Left kidney (tissue), 2 donors: ENCODE results near the gene FBXO47. TPM values are rescaled to one million over a fixed set of nuclear protein-coding genes. Genes with fewer than 3 reads are reported as not detected.
"Not testable (repeated sequence)": the region's sequence is repeated elsewhere in the genome, so short reads cannot be mapped to it uniquely, and the experiment has no call there.

Source experiments
- DNase-seq: peaks from one replicate; pipeline ENCODE4 v3.0.0-alpha.2; 2013
- polyA plus RNA-seq: library from polyadenylated mRNA; unstranded; fragments of 120-200 nt; gene quantifications from one replicate; pipeline ENCODE4 v1.2.1, GENCODE V29; 2013; ENCODE audit not compliant: insufficient read length

The FBXO47 gene
- polyA plus RNA-seq, 1 donor, result not detected

DNA sequence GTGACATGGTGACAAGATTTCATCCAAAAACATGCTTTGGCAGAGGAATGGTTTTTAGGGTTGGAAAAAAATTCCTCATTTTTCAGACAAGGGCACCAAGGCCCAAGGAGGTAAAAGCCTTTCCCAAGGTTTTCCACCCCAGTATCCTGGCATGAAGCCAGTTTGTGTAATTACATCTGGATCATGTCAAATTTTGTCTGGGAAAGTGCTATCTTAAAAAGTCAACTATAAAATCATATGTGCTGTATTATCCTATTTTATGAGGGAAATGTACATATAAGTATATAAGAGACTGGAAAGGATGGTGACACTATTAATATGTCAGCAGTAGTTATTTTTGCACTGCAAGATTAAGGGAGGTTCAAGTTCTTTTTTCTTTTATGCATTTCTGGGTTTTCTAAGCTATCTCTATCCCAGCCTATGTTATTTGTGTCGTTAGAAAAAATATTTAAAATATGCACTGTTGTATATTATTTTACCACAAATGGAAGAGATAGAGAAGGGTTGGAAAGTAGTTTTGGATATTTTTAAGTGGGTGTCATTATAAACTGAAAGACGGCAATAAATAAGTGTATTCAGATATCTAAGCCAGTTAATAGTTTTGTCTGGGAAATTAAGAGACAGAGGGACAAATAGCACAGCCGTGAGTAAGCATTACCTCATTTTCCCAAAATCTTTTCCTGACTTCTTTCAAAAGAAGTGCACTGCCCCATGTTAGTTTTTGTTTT is 13.5 kb upstream of the FBXO47 start:
- peak; percentile 36 for DNase-seq

DNA sequence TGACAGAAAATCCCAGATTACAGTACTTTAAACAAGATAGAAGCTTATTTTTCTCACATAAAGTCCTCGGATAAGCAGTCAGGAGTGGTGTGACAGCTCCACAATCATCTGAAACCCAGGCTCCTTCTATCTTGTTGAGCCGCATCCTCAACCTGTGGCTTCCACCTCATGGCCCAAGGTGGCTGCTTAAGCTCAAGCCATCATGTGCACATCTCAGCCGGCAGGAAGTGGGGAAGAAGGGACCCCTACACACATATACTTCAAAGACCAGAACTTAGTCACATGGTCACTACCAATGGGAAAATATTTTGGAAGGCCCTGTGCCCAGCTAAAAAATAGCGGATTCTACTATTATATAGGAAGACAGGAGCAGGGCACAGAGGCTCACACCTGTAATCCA is 11.0 kb upstream of the FBXO47 start:
- no peak for DNase-seq

DNA sequence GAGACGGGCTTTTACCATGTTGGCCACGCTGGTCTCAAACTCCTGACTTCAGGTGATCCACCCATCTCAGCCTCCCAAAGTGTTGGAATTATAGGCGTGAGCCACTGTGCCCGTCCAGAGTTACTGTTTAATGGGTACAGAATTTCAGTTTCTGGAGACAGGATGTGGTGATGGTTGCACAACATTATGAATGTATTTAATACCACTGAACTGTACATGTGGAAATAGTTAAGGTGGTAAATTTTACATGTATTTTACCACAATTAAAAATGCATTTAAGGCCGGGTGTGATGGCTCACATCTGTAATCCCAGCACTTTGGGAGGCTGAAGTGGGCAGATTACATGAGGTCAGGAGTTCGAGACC is 9.0 kb upstream of the FBXO47 start:
- not testable (repeated sequence) for DNase-seq

DNA sequence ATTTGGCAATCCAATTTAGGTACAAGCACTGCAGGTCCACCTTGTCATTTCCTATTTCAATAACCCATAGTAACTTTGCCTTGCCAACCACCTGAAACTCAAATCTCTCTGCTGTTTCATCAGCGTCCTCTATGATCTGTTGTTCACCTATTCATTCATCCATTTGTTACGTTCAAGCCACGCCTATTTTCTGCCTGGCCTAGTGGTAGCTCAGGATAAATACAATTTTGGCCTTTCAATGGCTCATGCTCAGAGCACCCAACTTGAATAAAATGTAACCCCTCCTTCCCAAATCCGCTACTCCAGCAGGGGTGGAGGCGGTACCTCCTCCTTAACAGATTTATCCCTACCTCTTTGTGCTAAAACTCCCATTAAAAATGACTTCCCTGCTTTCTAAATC is 3.6 kb upstream of the FBXO47 start:
- DNase-seq, result no peak

DNA sequence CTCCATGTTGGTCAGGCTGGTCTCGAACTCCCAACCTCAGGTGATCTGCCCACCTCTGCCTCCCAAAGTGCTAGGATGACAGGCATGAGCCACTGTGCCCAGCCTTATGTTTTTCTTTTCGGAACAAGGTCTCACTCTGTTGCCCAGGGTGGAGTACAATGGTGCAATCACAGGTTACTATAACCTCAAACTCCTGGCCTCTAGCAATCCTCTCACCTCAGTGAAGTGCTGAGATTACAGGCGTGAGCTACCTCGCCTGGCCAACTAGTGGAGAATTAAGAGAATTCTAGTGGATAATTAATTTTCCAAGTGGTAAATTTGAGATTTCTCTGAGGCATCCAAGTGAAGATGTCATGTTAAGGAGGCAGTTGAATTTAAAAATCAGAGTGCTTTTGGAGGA is 2.9 kb upstream of the FBXO47 start:
- no peak for DNase-seq

- no peak for DNase-seq
These were observed 2.1 kb upstream of the FBXO47 start for GRCh38 chr17:38969281-38969680.

- no peak for DNase-seq
These were observed 5.8 kb downstream of the FBXO47 start for GRCh38 chr17:38961413-38961812.

- no peak for DNase-seq
These were observed 6.8 kb downstream of the FBXO47 start for GRCh38 chr17:38960402-38960801.

DNA sequence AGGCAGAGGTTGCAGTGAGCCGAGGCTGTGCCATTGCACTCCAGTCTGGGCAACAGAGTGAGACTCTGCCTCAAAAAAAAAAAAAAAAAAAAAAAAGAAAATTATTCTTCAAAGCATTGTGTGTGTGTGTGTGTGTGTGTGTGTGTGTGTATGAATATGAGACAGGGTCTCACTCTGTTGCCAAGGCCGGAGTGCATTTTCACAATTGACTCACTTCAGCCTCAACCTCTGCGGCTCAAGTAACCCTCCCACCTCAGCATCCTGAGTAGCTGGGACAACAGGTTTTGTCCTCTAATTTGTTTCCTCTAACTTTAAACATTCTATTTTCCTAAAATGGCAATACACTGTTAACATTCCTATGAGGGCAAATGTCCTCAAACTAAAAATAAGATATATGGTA is 7.7 kb downstream of the FBXO47 start:
- no peak for DNase-seq

GRCh38 chr17:38958756-38959155 is 8.4 kb downstream of the FBXO47 start:
- DNase-seq, result no peak

DNA sequence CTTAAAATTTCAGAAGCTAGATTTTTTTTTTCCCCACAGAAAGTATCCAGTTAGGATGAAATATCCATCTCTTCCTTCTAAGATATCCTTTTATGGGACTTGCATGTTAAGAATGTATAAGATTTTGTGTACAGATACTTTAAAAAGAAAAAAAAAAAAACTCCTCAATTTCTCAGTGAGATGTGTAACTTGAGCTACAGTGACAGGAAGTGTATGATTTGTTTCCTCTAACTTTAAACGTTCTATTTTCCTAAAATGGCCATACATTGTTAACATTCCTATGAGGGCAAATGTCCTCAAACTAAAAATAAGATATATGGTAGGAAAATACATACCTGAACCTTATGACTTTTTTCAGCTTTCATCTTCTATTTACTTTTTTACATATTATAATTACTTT is 8.9 kb downstream of the FBXO47 start:
- no peak for DNase-seq

DNA sequence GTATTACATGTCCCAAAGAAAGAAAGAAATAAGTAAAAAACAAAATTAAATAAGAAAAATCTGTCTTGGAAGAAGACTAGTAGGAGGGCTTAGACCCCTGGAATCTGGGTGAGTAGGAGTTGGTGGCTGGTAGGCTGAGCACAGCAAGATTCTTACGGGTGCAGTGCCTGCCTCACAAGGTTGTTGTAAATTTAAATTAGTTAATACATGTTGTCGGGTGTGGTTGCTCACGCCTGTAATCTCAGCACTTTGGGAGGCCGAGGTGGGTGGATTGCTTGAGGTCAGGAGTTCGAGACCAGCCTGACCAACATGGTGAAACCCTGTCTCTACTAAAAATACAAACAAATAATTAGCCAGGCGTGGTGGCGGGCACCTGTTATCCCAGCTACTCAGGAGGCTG is 13.4 kb downstream of the FBXO47 start:
- DNase-seq, result not testable (repeated sequence)

DNA sequence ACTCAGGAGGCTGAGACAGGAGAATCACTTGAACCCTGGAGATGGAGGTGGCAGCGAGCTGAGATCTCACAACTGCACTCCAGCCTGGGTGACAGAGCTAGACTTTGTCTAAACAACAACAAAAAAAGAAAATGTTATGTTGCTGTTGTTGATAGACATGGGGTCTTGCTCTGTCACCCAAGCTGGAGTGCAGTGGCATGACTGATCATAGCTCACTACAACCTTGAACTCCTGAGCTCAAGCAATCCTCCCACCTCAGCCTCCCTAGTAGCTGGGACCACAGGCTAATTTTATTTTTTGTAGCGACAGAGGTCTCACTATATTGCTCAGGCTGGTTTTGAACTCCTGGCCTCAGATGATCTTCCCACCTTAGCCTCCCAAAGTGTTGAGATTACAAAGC is 20.0 kb downstream of the FBXO47 start:
- no peak for DNase-seq

- DNase-seq, result no peak
These were observed 23.6 kb downstream of the FBXO47 start for GRCh38 chr17:38943607-38944006.

GRCh38 chr17:38942696-38943334 is 24.4 kb downstream of the FBXO47 start:
- DNase-seq, result no peak

DNA sequence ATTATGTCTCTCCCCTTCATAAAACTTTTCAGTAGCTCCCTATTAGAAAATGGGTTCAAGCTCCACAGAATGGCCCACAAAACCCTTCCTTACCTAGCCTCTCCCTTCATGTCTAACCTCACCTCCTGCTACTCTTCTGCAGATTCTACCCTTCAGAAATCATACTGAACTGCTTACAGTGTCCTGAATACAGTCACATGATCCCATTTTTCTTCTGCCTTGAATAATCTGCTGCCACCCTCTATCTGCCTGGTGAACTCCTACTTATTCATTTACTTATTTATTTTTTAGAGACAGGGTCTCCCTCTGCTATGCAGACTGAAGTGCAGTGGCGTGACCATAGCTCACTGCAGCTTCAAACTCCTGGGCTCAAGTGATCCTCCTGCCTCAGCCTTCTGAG is 26.8 kb downstream of the FBXO47 start:
- DNase-seq, result no peak

- no peak for DNase-seq
These were observed 27.2 kb downstream of the FBXO47 start for GRCh38 chr17:38939987-38940386.

DNA sequence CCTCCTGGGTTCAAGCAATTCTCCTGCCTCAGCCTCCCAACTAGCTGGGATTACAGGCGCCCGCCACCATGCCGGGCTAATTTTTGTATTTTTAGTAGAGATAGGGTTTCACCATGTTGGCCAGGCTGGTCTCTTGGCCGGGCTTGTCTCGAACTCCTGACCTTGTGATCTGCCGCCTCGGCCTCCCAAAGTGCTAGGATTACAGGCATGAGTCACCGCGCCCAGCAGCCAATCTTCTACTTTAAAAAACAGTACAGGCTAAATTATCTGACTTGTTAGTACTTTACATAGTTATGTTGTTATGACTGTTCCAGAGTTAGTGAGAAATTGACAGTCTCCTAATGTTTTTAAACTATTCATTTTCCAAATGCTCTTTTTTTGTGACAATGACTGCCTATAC is 33.2 kb downstream of the FBXO47 start:
- DNase-seq, result not testable (repeated sequence)

DNA sequence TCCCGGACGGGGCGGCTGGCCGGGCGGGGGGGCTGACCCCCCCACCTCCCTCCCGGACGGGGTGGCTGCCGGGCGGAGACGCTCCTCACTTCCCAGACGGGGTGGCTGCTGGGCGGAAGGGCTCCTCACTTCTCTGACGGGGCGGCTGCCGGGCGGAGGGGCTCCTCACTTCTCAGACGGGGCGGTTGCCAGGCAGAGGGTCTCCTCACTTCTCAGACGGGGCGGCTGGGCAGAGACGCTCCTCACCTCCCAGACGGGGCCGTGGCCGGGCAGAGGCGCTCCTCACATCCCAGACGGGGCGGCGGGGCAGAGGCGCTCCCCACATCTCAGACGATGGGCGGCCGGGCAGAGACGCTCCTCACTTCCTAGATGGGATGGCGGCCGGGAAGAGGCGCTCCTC is 36.4 kb downstream of the FBXO47 start:
- not testable (repeated sequence) for DNase-seq

DNA sequence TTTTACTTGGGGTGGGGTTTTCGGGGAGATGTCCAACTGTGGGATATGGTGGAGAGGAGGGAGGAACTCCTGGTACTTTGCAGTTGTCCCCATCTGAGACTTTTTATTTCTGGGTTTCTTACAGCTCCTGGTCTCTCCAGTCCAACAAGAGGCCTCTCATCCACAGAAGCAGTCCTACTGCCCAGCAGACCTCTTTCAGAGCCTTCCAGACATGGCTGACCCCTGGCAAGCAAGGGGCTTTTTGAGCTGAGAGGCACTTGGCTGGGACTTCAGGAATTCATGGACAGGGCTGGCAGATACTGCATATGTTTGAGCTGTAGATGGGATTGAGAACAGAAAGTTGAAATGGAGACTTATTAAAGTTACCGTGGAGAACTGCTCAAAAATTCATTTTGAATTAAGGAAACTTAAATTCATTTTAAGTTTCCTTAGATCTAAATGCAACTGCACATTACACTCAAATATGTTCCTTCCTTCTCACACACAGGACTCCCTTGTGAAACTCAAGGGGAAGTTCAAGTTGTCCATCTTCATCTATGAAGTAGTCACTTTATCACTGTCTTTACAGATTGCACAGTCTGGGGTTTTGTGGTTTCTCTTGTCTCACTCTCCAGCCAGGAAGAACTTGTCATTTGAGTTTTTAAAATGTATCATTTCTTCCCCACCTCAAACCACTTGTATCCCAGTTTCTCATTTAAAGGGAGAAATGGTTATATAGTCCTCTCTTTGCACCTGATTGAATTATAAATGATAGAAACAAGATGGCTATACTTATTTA is 40.7 kb downstream of the FBXO47 start:
- DNase-seq, result no peak

DNA sequence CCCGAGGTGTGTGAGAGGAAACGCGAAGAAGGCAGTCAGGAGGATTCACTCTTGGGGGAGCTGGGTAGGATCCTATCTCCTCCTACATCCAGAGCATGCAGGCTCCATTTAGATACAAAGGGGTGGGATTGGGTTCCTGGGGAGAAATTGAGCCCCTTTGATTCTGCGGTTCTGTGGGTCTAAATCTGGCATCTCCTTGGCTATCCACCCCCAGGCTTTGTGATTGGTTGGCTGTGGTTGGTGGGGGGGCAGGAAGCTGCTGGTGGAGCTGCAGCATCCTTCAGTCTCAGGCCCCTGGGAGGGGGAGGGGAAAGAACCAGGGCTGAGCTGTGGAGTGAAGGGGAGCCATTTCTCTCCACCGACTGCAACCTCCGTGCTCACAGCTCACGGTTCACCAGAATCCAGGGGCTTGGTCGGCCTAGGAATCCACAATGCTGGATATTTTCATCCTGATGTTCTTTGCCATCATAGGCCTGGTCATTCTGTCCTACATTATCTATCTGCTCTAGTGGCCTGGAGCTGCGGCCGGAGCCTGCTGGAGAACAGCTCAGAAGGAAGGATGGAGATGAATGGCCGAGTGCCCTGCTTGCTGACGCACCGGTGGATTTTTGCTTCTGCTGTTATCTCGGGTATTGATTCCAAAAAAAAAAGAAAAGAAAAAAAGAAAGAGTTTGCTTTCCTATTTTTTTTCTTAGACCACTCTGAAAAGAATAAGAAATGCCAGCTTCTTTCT is 41.8 kb downstream of the FBXO47 start, which contains the start of gene LASP1NB:
Gene LASP1NB (plus strand): TSS at position 352 of the 733 bp plus-strand sequence.
- DNase-seq, result peak; percentile 84

- DNase-seq, result no peak
These were observed 44.5 kb downstream of the FBXO47 start for GRCh38 chr17:38922538-38923297.
